ENCODE data around the gene HIVEP2.

HIVEP2 gene

GRCh38 chr6:142838821-142839685, 105.9 kb downstream of the HIVEP2 start:
- no peak for DNase-seq

GRCh38 chr6:142835787-142836535, 109.0 kb downstream of the HIVEP2 start:
- DNase-seq = no peak

GRCh38 chr6:142834853-142835252, 110.1 kb downstream of the HIVEP2 start:
- DNase-seq = no peak

- no peak for DNase-seq
Observed at GRCh38 chr6:142833798-142834197, 111.2 kb downstream of the HIVEP2 start.

- no peak for DNase-seq
Observed at GRCh38 chr6:142833054-142833453, 111.9 kb downstream of the HIVEP2 start.

GRCh38 chr6:142830807-142831206, 114.2 kb downstream of the HIVEP2 start:
- no peak for DNase-seq

GRCh38 chr6:142830116-142830710, 114.8 kb downstream of the HIVEP2 start:
- DNase-seq = no peak

- no peak for DNase-seq
Observed at GRCh38 chr6:142829556-142829955, 115.4 kb downstream of the HIVEP2 start.

GRCh38 chr6:142827991-142828390, 117.0 kb downstream of the HIVEP2 start:
- no peak for DNase-seq

GRCh38 chr6:142827369-142827768, 117.6 kb downstream of the HIVEP2 start:
- DNase-seq = no peak

- no peak for DNase-seq
Observed at GRCh38 chr6:142825760-142826159, 119.2 kb downstream of the HIVEP2 start.

- DNase-seq = no peak
Observed at GRCh38 chr6:142824426-142824825, 120.5 kb downstream of the HIVEP2 start.

- no peak for DNase-seq
Observed at GRCh38 chr6:142823256-142823902, 121.6 kb downstream of the HIVEP2 start.

GRCh38 chr6:142822842-142823241, 122.1 kb downstream of the HIVEP2 start:
- DNase-seq = no peak

- DNase-seq = no peak
Observed at GRCh38 chr6:142822383-142822782, 122.6 kb downstream of the HIVEP2 start.

- DNase-seq = no peak
Observed at GRCh38 chr6:142821860-142822259, 123.1 kb downstream of the HIVEP2 start.

GRCh38 chr6:142821164-142821716, 123.7 kb downstream of the HIVEP2 start:
- no peak for DNase-seq

GRCh38 chr6:142820338-142821051, 124.5 kb downstream of the HIVEP2 start:
- DNase-seq = no peak

GRCh38 chr6:142819603-142820337, 125.2 kb downstream of the HIVEP2 start:
- peak; percentile 13 for DNase-seq

GRCh38 chr6:142816486-142816885, 128.5 kb downstream of the HIVEP2 start:
- DNase-seq = no peak

GRCh38 chr6:142816031-142816430, 128.9 kb downstream of the HIVEP2 start:
- DNase-seq = no peak

All from KG1 (cell line).